Measurements from ENCODE around the gene BPTF. TPM values are rescaled to one million over a fixed set of nuclear protein-coding genes. Genes with fewer than 3 reads are reported as not detected.
"Not testable (repeated sequence)": the region's sequence is repeated elsewhere in the genome, so short reads cannot be mapped to it uniquely, and the experiment has no call there.

The BPTF gene
- total RNA-seq, 1 donor from 2014 or later, result 146 TPM

- H3K4me1 Mint-ChIP-seq (ENCODE audit: low read depth, unreplicated experiment), result peaks cover 5% of the 10 kb centered on the region
- peak overlapping the region; percentile 85 for H3K27ac Mint-ChIP-seq (ENCODE audit: unreplicated experiment)
- TF ChIP-seq CTCF (IDR thresholded peaks at IDR 0.05; ENCODE audit: partially characterized antibody, unreplicated experiment), result peak; percentile 77
- H3K27me3 Mint-ChIP-seq (ENCODE audit: unreplicated experiment), result peaks cover 20% of the 10 kb centered on the region
- no peaks in the 10 kb centered on the region for H3K36me3 Mint-ChIP-seq (ENCODE audit: unreplicated experiment)
- DNase-seq, result peak; percentile 98
- H3K9me3 Mint-ChIP-seq (ENCODE audit: unreplicated experiment), result peaks cover 15% of the 10 kb centered on the region
- peak overlapping the region; percentile 88 for H3K4me3 Mint-ChIP-seq (ENCODE audit: unreplicated experiment)
Measured at GRCh38 chr17:68019675-68020408, 194.5 kb downstream of the BPTF start.

- DNase-seq, result no peak
- peak overlapping the region; percentile 84 for H3K27ac Mint-ChIP-seq (ENCODE audit: unreplicated experiment)
- peaks cover 15% of the 10 kb centered on the region for H3K9me3 Mint-ChIP-seq (ENCODE audit: unreplicated experiment)
- H3K4me3 Mint-ChIP-seq (ENCODE audit: unreplicated experiment), result peak overlapping the region; percentile 88
- H3K4me1 Mint-ChIP-seq (ENCODE audit: low read depth, unreplicated experiment), result peaks cover 5% of the 10 kb centered on the region
- TF ChIP-seq CTCF (IDR thresholded peaks at IDR 0.05; ENCODE audit: partially characterized antibody, unreplicated experiment), result no peak
- H3K36me3 Mint-ChIP-seq (ENCODE audit: unreplicated experiment), result no peaks in the 10 kb centered on the region
- H3K27me3 Mint-ChIP-seq (ENCODE audit: unreplicated experiment), result peaks cover 19% of the 10 kb centered on the region
Measured at GRCh38 chr17:68020409-68020756, 195.1 kb downstream of the BPTF start.

- not testable (repeated sequence) for DNase-seq; H3K4me1 Mint-ChIP-seq (ENCODE audit: low read depth, unreplicated experiment); H3K36me3 Mint-ChIP-seq (ENCODE audit: unreplicated experiment)
- Mint-ChIP-seq H3K27me3 (ENCODE audit: unreplicated experiment) (peaks cover 17% of the 10 kb centered on the region), H3K9me3 (ENCODE audit: unreplicated experiment) (peaks cover 15% of the 10 kb centered on the region), H3K27ac (ENCODE audit: unreplicated experiment) (peak overlapping the region; percentile 84), H3K4me3 (ENCODE audit: unreplicated experiment) (peak overlapping the region; percentile 88)
Measured at GRCh38 chr17:68020791-68021190, 195.5 kb downstream of the BPTF start.

- no peaks in the 10 kb centered on the region for H3K36me3 Mint-ChIP-seq (ENCODE audit: unreplicated experiment)
- no peak for DNase-seq
- H3K4me1 Mint-ChIP-seq (ENCODE audit: low read depth, unreplicated experiment), result peaks cover 5% of the 10 kb centered on the region
- no peak for TF ChIP-seq CTCF (IDR thresholded peaks at IDR 0.05; ENCODE audit: partially characterized antibody, unreplicated experiment)
- H3K9me3 Mint-ChIP-seq (ENCODE audit: unreplicated experiment), result peaks cover 15% of the 10 kb centered on the region
- H3K27me3 Mint-ChIP-seq (ENCODE audit: unreplicated experiment), result peaks cover 18% of the 10 kb centered on the region
- H3K27ac Mint-ChIP-seq (ENCODE audit: unreplicated experiment), result no peak overlapping the region
- H3K4me3 Mint-ChIP-seq (ENCODE audit: unreplicated experiment), result peak overlapping the region; percentile 67
Measured at GRCh38 chr17:68021963-68022362, 196.7 kb downstream of the BPTF start.

- H3K27ac Mint-ChIP-seq (ENCODE audit: unreplicated experiment); DNase-seq; H3K4me3 Mint-ChIP-seq (ENCODE audit: unreplicated experiment); H3K36me3 Mint-ChIP-seq (ENCODE audit: unreplicated experiment); H3K4me1 Mint-ChIP-seq (ENCODE audit: low read depth, unreplicated experiment): not testable (repeated sequence)
- peaks cover 15% of the 10 kb centered on the region for H3K9me3 Mint-ChIP-seq (ENCODE audit: unreplicated experiment)
- H3K27me3 Mint-ChIP-seq (ENCODE audit: unreplicated experiment), result peaks cover 18% of the 10 kb centered on the region
Measured at GRCh38 chr17:68022547-68022946, 197.2 kb downstream of the BPTF start.

GRCh38 chr17:68029512-68030215 is 204.4 kb downstream of the BPTF start:
- no peak overlapping the region for H3K4me3 Mint-ChIP-seq (ENCODE audit: unreplicated experiment)
- H3K9me3 Mint-ChIP-seq (ENCODE audit: unreplicated experiment), result peaks cover 2% of the 10 kb centered on the region
- H3K27ac Mint-ChIP-seq (ENCODE audit: unreplicated experiment), result peak overlapping the region; percentile 85
- peaks cover 4% of the 10 kb centered on the region for H3K4me1 Mint-ChIP-seq (ENCODE audit: low read depth, unreplicated experiment)
- no peak for TF ChIP-seq CTCF (IDR thresholded peaks at IDR 0.05; ENCODE audit: partially characterized antibody, unreplicated experiment)
- DNase-seq, result peak; percentile 25
- H3K36me3 Mint-ChIP-seq (ENCODE audit: unreplicated experiment), result no peaks in the 10 kb centered on the region
- H3K27me3 Mint-ChIP-seq (ENCODE audit: unreplicated experiment), result peaks cover 6% of the 10 kb centered on the region
